ENCODE measurements around the gene NRP2. TPM values are rescaled to one million over a fixed set of nuclear protein-coding genes. Genes with fewer than 3 reads are reported as not detected.

NRP2 gene
- total and polyA plus RNA-seq, 4 donors, result 3.8 to 17.7 (median 12.2) TPM

- TF ChIP-seq HNF4A (conservative IDR thresholded peaks at IDR 0.05) (no peak), NR2F2 (IDR thresholded peaks at IDR 0.05) (no peak), HNF4G (IDR thresholded peaks at IDR 0.05) (no peak)
- TF ChIP-seq, protein P1, sequence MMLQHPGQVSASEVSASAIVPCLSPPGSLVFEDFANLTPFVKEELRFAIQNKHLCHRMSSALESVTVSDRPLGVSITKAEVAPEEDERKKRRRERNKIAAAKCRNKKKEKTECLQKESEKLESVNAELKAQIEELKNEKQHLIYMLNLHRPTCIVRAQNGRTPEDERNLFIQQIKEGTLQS (IDR thresholded peaks at IDR 0.05), result no peak
- Histone ChIP-seq H3K4me3 (ENCODE audit: low read depth in 1 of 3, low read length in 3 of 3) (peak overlapping the region in 1 of 3 donors; percentile 56), H3K27me3 (ENCODE audit: control insufficient read depth in 4 of 4, insufficient read depth in 4 of 4, low read length in 3 of 4) (no peaks in the 10 kb centered on the region), H3K9me3 (ENCODE audit: control insufficient read depth in 4 of 4, low read length in 3 of 4) (no peaks in the 10 kb centered on the region), H3K4me1 (ENCODE audit: control insufficient read depth in 4 of 4, insufficient read depth in 4 of 4, low read length in 3 of 4) (peaks cover 0 to 15% (median 2%) of the 10 kb centered on the region in 4 donors), H3K36me3 (ENCODE audit: control insufficient read depth in 4 of 4, insufficient read depth in 3 of 4, low read depth in 1 of 4, low read length in 3 of 4) (no peaks in the 10 kb centered on the region), H3K9ac (ENCODE audit: low read depth in 1 of 2, low read length in 2 of 2) (no peak overlapping the region), H3K27ac (ENCODE audit: low read depth in 1 of 2, low read length in 2 of 2) (peak overlapping the region in 1 of 2 donors; percentile 70)
- WGBS, result 95% methylated on average over 3 of the region's 3 CpGs
- no peak for DNase-seq (ENCODE audit: low spot score)
Observed at GRCh38 chr2:205807229-205807628, 124.9 kb downstream of the NRP2 start.

GRCh38 chr2:205807758-205808157, 125.5 kb downstream of the NRP2 start:
- 91% methylated on average over 6 of the region's 6 CpGs for WGBS

More at GRCh38 chr2:205807758-205808157, 125.5 kb downstream of the NRP2 start:
- TF ChIP-seq YY1 (IDR thresholded peaks at IDR 0.05) (no peak), ZBTB33 (IDR thresholded peaks at IDR 0.05) (no peak), FOXA1 (IDR thresholded peaks at IDR 0.05) (no peak), HNF4A (conservative IDR thresholded peaks at IDR 0.05) (no peak), FOXA2 (IDR thresholded peaks at IDR 0.05) (no peak), CTCF (IDR thresholded peaks at IDR 0.05; ENCODE audit: low read depth, low read length, missing input control) (no peak), RXRA (IDR thresholded peaks at IDR 0.05) (no peak), RAD21 (IDR thresholded peaks at IDR 0.05) (no peak), EGR1 (IDR thresholded peaks at IDR 0.05; ENCODE audit: low read depth in 2 of 2) (no peak), JUND (IDR thresholded peaks at IDR 0.05) (no peak)
- H3K9ac ChIP-seq (ENCODE audit: low read depth in 1 of 2, low read length in 2 of 2), result no peak overlapping the region
- no peaks in the 10 kb centered on the region for H3K27me3 ChIP-seq (ENCODE audit: control insufficient read depth in 4 of 4, insufficient read depth in 4 of 4, low read length in 3 of 4)
- H3K4me3 ChIP-seq (ENCODE audit: low read depth in 1 of 3, low read length in 3 of 3), result no peak overlapping the region
- H3K27ac ChIP-seq (ENCODE audit: low read depth in 1 of 2, low read length in 2 of 2), result no peak overlapping the region
- no peaks in the 10 kb centered on the region for H3K36me3 ChIP-seq (ENCODE audit: control insufficient read depth in 4 of 4, insufficient read depth in 3 of 4, low read depth in 1 of 4, low read length in 3 of 4)
- peaks cover 0 to 15% (median 2%) of the 10 kb centered on the region in 4 donors for H3K4me1 ChIP-seq (ENCODE audit: control insufficient read depth in 4 of 4, insufficient read depth in 4 of 4, low read length in 3 of 4)
- no peak for DNase-seq (ENCODE audit: low spot score)
- H3K9me3 ChIP-seq (ENCODE audit: control insufficient read depth in 4 of 4, low read length in 3 of 4), result no peaks in the 10 kb centered on the region
